GM23338 (cell line): ENCODE results near the gene GRK3.

Source experiments
- CTCF ChIP-seq, 2 experiments: fragments of 200-600 bp in 1 of 2; sonication (generic) in 1 of 2; conservative IDR thresholded peaks; 2 replicates each; pipeline versions ENCODE4 v1.5.1 to v1.6.1; 2016 to 2017; ENCODE audit warnings: antibody characterized with exemption in 2 of 2, low read depth in 2 of 2, mild to moderate bottlenecking in 2 of 2, moderate library complexity in 1 of 2
- EZH2 ChIP-seq: fragments of 200-600 bp; sonication (generic); IDR thresholded peaks from one replicate; pipeline ENCODE4 v1.8.0; 2017; ENCODE audit warnings: antibody characterized with exemption, mild to moderate bottlenecking, low read depth; ENCODE audit not compliant: unreplicated experiment
- EZH2phosphoT487 ChIP-seq: fragments of 200-600 bp; sonication (generic); IDR thresholded peaks from one replicate; pipeline ENCODE4 v1.8.1; 2018; ENCODE audit warnings: antibody characterized with exemption; ENCODE audit not compliant: unreplicated experiment
- JUNB ChIP-seq: IDR thresholded peaks from one replicate; pipeline ENCODE4 v1.6.1; 2016; ENCODE audit warnings: antibody characterized with exemption; ENCODE audit not compliant: unreplicated experiment
- POLR2AphosphoS5 ChIP-seq: IDR thresholded peaks from 2 replicates; pipeline ENCODE4 v1.6.1; 2016; ENCODE audit warnings: antibody characterized with exemption, low read depth
- STAT1 ChIP-seq: IDR thresholded peaks from one replicate; pipeline ENCODE4 v1.6.1; 2016; ENCODE audit warnings: antibody characterized with exemption; ENCODE audit not compliant: unreplicated experiment

GRCh38 chr22:25643232-25644000 lies 78.9 kb downstream of the GRK3 start:
- TF ChIP-seq CTCF (conservative IDR thresholded peaks at IDR 0.05; ENCODE audit: low read depth in 2 of 2) (no peak), POLR2AphosphoS5 (no peak), EZH2phosphoT487 (no peak), STAT1 (no peak), EZH2 (no peak), JUNB (no peak)
